Natural killer cell (primary cell): ENCODE results near the gene PDIA2. TPM values are rescaled to one million over a fixed set of nuclear protein-coding genes. Genes with fewer than 3 reads are reported as not detected.

Experiments
- ATAC-seq, 3 donors: fragments of 150-1000 bp in 2 of 3; fragments of 200-7000 bp in 1 of 3; cut with Tn5 transposase; 1 replicate in 1 of 3; 2 replicates in 2 of 3; pipeline ENCODE4 v1.10.0; 2021; ENCODE audit warnings: mild to moderate bottlenecking in 2 of 3, moderate library complexity in 2 of 3
- DNase-seq, 2 donors: peaks; one replicate each; pipeline versions ENCODE4 v3.0.0 to v3.0.0-alpha.2; 2013 to 2021; ENCODE audit warnings: mixed read lengths in 1 of 2
- H3K27ac ChIP-seq: one replicate; pipeline ENCODE4 v1.5.1; 2013; ENCODE audit warnings: mild to moderate bottlenecking, low read length
- H3K27me3 ChIP-seq: one replicate; pipeline ENCODE4 v1.6.1; 2013; ENCODE audit warnings: low read length; ENCODE audit not compliant: control insufficient read depth, insufficient read depth
- H3K36me3 ChIP-seq: one replicate; pipeline ENCODE4 v1.6.1; 2013; ENCODE audit warnings: low read length; ENCODE audit not compliant: control insufficient read depth, insufficient read depth
- H3K4me1 ChIP-seq: one replicate; pipeline ENCODE4 v1.6.1; 2013; ENCODE audit warnings: low read length; ENCODE audit not compliant: control insufficient read depth, insufficient read depth
- H3K4me3 ChIP-seq: one replicate; pipeline ENCODE4 v1.5.1; 2013; ENCODE audit warnings: low read length
- H3K9me3 ChIP-seq: one replicate; pipeline ENCODE4 v1.6.1; 2013; ENCODE audit warnings: low read length; ENCODE audit not compliant: control insufficient read depth, insufficient read depth
- H3K27ac Mint-ChIP-seq, 2 donors: one replicate each; pipeline ENCODE4 v1.8.0; 2022; ENCODE audit warnings: mild to moderate bottlenecking in 2 of 2, mixed read lengths in 2 of 2, moderate library complexity in 1 of 2
- H3K27me3 Mint-ChIP-seq, 2 donors: one replicate each; pipeline ENCODE4 v1.8.0; 2022; ENCODE audit warnings: low read depth in 2 of 2, mixed read lengths in 2 of 2
- H3K36me3 Mint-ChIP-seq: one replicate; pipeline ENCODE4 v1.8.0; 2022; ENCODE audit warnings: mixed read lengths
- H3K4me1 Mint-ChIP-seq, 2 donors: one replicate each; pipeline ENCODE4 v1.8.0; 2022; ENCODE audit warnings: mixed read lengths in 2 of 2
- H3K4me3 Mint-ChIP-seq: one replicate; pipeline ENCODE4 v1.8.0; 2022; ENCODE audit warnings: mild to moderate bottlenecking, moderate library complexity, mixed read lengths
- H3K9me3 Mint-ChIP-seq, 2 donors: one replicate each; pipeline ENCODE4 v1.8.0; 2022; ENCODE audit warnings: mixed read lengths in 2 of 2
- WGBS: methylation state at CpG from one replicate; pipeline ENCODE4 v1.1.7; 2013; ENCODE audit warnings: missing lambda C conversion rate; ENCODE audit not compliant: insufficient coverage; 5-methylcytosine and 5-hydroxymethylcytosine counted together
- intact Hi-C: fragments of 100-400 bp; cut with micrococcal nuclease; formaldehyde crosslinking; loops from one replicate; pipeline ENCODE4 v1.14.2; 2022
- total RNA-seq, 4 donors: library from RNA; stranded (reverse); fragments of 120-200 nt in 1 of 4; gene quantifications; one replicate each; pipeline versions ENCODE4 v1.2.3 to v1.2.4, GENCODE V29; 2013 to 2022
- TF ChIP-seq, protein P1 (sequence below): fragments of 200-600 bp; IDR thresholded peaks from one replicate; pipeline ENCODE4 v1.8.0; 2022; ENCODE audit warnings: antibody characterized with exemption

The PDIA2 gene
- total RNA-seq, 3 donors from 2014 or later (not counting 1 experiment from before 2014, with no cell fraction given): not detected

DNA sequence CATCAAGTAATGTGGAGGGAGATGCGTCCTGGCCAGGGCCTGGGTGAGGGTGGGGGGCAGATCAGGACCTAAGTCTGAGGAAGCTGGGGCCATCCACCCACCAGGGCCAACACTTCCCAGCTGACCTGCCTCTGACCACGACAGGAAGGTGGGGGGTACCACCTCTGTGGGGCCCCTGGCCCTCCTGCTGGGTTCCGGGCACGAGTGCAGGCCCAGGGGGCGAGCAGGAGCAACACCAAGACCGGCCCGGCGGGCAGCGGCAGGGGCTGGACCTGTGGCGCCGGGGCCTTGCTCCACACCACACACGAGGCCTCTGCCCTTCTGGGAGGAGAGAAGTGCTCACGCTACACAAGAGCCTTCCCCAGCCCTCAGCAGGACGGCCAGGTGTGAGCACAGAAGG lies 13.3 kb downstream of the PDIA2 start:
- Histone ChIP-seq H3K27ac (no peak overlapping the region), H3K27me3 (no peaks in the 10 kb centered on the region), H3K36me3 (peaks cover 45% of the 10 kb centered on the region), H3K4me3 (no peak overlapping the region), H3K9me3 (no peaks in the 10 kb centered on the region), H3K4me1 (peaks cover 3% of the 10 kb centered on the region)
- intact Hi-C loops: no loop called here
- Mint-ChIP-seq H3K27me3 (no peaks in the 10 kb centered on the region), H3K9me3 (no peaks in the 10 kb centered on the region), H3K27ac (no peak overlapping the region), H3K36me3 (no peaks in the 10 kb centered on the region), H3K4me3 (no peak overlapping the region), H3K4me1 (peaks cover 7 to 12% of the 10 kb centered on the region in 2 donors)
- ATAC-seq: no peak
- no peak for DNase-seq
- TF ChIP-seq, protein P1, sequence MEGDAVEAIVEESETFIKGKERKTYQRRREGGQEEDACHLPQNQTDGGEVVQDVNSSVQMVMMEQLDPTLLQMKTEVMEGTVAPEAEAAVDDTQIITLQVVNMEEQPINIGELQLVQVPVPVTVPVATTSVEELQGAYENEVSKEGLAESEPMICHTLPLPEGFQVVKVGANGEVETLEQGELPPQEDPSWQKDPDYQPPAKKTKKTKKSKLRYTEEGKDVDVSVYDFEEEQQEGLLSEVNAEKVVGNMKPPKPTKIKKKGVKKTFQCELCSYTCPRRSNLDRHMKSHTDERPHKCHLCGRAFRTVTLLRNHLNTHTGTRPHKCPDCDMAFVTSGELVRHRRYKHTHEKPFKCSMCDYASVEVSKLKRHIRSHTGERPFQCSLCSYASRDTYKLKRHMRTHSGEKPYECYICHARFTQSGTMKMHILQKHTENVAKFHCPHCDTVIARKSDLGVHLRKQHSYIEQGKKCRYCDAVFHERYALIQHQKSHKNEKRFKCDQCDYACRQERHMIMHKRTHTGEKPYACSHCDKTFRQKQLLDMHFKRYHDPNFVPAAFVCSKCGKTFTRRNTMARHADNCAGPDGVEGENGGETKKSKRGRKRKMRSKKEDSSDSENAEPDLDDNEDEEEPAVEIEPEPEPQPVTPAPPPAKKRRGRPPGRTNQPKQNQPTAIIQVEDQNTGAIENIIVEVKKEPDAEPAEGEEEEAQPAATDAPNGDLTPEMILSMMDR: no peak
- WGBS: 88% methylated on average over 14 of the region's 14 CpGs

- Histone ChIP-seq H3K4me1 (no peaks in the 10 kb centered on the region), H3K27ac (no peak overlapping the region), H3K4me3 (no peak overlapping the region), H3K9me3 (no peaks in the 10 kb centered on the region), H3K36me3 (peaks cover 42% of the 10 kb centered on the region), H3K27me3 (no peaks in the 10 kb centered on the region)
- 86% methylated on average over 33 of the region's 37 CpGs for WGBS
- no peak for ATAC-seq
- H3K9me3 Mint-ChIP-seq: no peaks in the 10 kb centered on the region
- peak overlapping the region in 1 of 2 donors; percentile 14 for H3K27ac Mint-ChIP-seq
- TF ChIP-seq, protein P1: no peak
- peaks cover under 1 to 5% of the 10 kb centered on the region in 2 donors for H3K4me1 Mint-ChIP-seq
- intact Hi-C loops: no loop called here
- no peak for DNase-seq
- H3K27me3 Mint-ChIP-seq: no peaks in the 10 kb centered on the region
- H3K36me3 Mint-ChIP-seq: no peaks in the 10 kb centered on the region
- no peak overlapping the region for H3K4me3 Mint-ChIP-seq
Observed at GRCh38 chr16:296806-297510, 14.0 kb downstream of the PDIA2 start.

DNA sequence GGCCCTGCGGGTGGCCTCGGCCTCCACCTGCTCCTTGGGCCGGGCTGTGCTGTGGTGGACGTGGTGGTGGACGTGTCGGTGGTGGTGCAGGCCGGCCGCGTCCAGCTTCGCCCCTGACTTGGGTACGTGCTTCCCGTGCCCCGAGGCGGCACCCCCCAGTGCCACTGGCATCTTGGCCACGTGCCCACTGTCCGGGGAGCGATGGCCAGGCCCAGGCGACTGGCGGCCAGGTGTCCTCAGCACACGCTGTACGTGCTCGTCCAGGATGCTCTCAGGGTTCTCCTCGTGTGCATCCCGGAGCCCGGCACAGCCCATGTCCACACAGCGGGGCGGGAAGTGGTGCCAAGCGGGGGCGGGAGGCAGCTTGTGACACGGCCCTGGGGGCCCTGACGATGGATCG lies 14.9 kb downstream of the PDIA2 start:
- no peak overlapping the region for H3K27ac ChIP-seq
- no peak for DNase-seq
- Mint-ChIP-seq H3K4me3 (no peak overlapping the region), H3K9me3 (no peaks in the 10 kb centered on the region), H3K36me3 (no peaks in the 10 kb centered on the region), H3K27me3 (no peaks in the 10 kb centered on the region), H3K4me1 (no peaks in the 10 kb centered on the region), H3K27ac (no peak overlapping the region)
- no peaks in the 10 kb centered on the region for H3K27me3 ChIP-seq
- peaks cover 42% of the 10 kb centered on the region for H3K36me3 ChIP-seq
- ATAC-seq: no peak
- 97% methylated on average over 32 of the region's 32 CpGs for WGBS
- H3K4me3 ChIP-seq: no peak overlapping the region
- TF ChIP-seq, protein P1: no peak
- H3K4me1 ChIP-seq: no peaks in the 10 kb centered on the region
- H3K9me3 ChIP-seq: no peaks in the 10 kb centered on the region
- intact Hi-C loops: no loop called here

DNA sequence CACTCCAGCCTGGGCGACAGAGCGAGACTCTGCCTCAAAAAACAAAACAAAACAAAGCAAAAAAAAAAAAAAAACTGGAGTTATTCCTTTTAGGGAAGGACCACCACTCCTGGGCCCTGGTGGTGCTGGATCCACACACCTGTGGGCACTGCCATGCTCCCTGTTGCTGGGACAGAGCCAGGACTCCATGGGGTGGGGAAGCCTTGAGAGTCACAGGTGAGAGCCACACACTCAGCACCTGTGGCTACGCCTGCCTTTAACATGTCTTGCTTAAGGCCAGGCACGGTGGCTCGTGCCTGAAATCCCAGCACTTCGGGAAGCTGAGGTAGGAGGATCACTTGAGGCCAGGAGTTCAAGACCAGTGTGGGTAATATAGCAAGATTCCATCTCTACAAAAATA lies 18.3 kb downstream of the PDIA2 start:
- H3K4me3 ChIP-seq: no peak overlapping the region
- H3K4me1 ChIP-seq: peaks cover 13% of the 10 kb centered on the region
- H3K9me3 Mint-ChIP-seq: no peaks in the 10 kb centered on the region
- ATAC-seq (no peak), DNase-seq (no peak)
- peaks cover 43% of the 10 kb centered on the region for H3K36me3 ChIP-seq
- intact Hi-C loops: no loop called here
- no peaks in the 10 kb centered on the region for H3K27me3 ChIP-seq
- no peaks in the 10 kb centered on the region for H3K27me3 Mint-ChIP-seq
- H3K4me1 Mint-ChIP-seq: peaks cover 12 to 15% of the 10 kb centered on the region in 2 donors
- H3K27ac Mint-ChIP-seq: no peak overlapping the region
- no peak overlapping the region for H3K4me3 Mint-ChIP-seq
- H3K36me3 Mint-ChIP-seq: no peaks in the 10 kb centered on the region
- no peaks in the 10 kb centered on the region for H3K9me3 ChIP-seq
- H3K27ac ChIP-seq: no peak overlapping the region
- 94% methylated on average over 6 of the region's 6 CpGs for WGBS
- TF ChIP-seq, protein P1: no peak
